B cell (primary cell): Measurements from ENCODE around the gene SAA2. TPM values are rescaled to one million over a fixed set of nuclear protein-coding genes. Genes with fewer than 3 reads are reported as not detected.
A peak's percentile ranks its signal among the peaks of the same experiment; 100 is the strongest.

Experiments
- ATAC-seq: fragments of 200-7000 bp; cut with Tn5 transposase; one replicate; pipeline ENCODE4 v1.10.0; 2021; ENCODE audit warnings: low read depth, mild to moderate bottlenecking, moderate number of reproducible peaks, moderate library complexity
- CTCF ChIA-PET: fragments of 350-600 bp; sonication (Branson Sonifier 250); formaldehyde crosslinking; loops from one replicate; lab custom pipeline; 2021; ENCODE audit warnings: antibody characterized with exemption, inconsistent platforms; lab: Charles Lee
- POLR2A ChIA-PET: fragments of 350-600 bp; sonication (Branson Sonifier 250); formaldehyde crosslinking; loops from one replicate; lab custom pipeline; 2021; ENCODE audit warnings: antibody characterized with exemption; lab: Charles Lee
- DNase-seq: peaks from one replicate; pipeline ENCODE4 v3.0.0; 2013
- H2AFZ ChIP-seq: 2 replicates; pipeline ENCODE4 v1.6.1; 2012; ENCODE audit warnings: mild to moderate bottlenecking, low read depth, low read length; ENCODE audit not compliant: insufficient read depth, poor library complexity, severe bottlenecking
- H3K27ac ChIP-seq, 2 donors: 1 replicate in 1 of 2; 2 replicates in 1 of 2; pipeline ENCODE4 v1.5.1; 2012 to 2013; ENCODE audit warnings: low read length in 2 of 2, mild to moderate bottlenecking in 2 of 2, moderate library complexity in 1 of 2
- H3K27me3 ChIP-seq, 4 experiments: fragments of 200-600 bp in 1 of 4; sonication (generic) in 1 of 4; replicated peaks in 1 of 4; 1 replicate in 2 of 4; 2 replicates in 2 of 4; pipeline versions ENCODE4 v1.6.1 to v1.7.0; 2013 to 2016; ENCODE audit warnings: low read length in 3 of 4, mild to moderate bottlenecking in 2 of 4, mixed read lengths in 1 of 4, moderate library complexity in 1 of 4; ENCODE audit not compliant: insufficient read depth in 4 of 4, control insufficient read depth in 3 of 4; ENCODE audit errors: control extremely low read depth in 1 of 4
- H3K36me3 ChIP-seq, 2 experiments: replicated peaks in 1 of 2; 1 replicate in 1 of 2; 2 replicates in 1 of 2; pipeline versions ENCODE4 v1.6.1 to v1.7.1; 2013; ENCODE audit warnings: low read length in 1 of 2; ENCODE audit not compliant: insufficient read depth in 2 of 2, control insufficient read depth in 1 of 2; ENCODE audit errors: control extremely low read depth in 1 of 2, extremely low read depth in 1 of 2
- H3K4me1 ChIP-seq, 2 donors: fragments of 200-600 bp in 1 of 2; sonication (generic) in 1 of 2; 1 replicate in 1 of 2; 2 replicates in 1 of 2; pipeline versions ENCODE4 v1.5.1 to v1.6.1; 2013 to 2017; ENCODE audit warnings: low read length in 2 of 2; ENCODE audit not compliant: control insufficient read depth in 2 of 2, insufficient read depth in 2 of 2
- H3K4me2 ChIP-seq: replicated peaks from 2 replicates; pipeline ENCODE3; 2012; ENCODE audit warnings: mild to moderate bottlenecking, low read depth, low read length; ENCODE audit not compliant: poor library complexity, severe bottlenecking
- H3K4me3 ChIP-seq, 5 experiments: fragments of 200-600 bp in 1 of 5; sonication (generic) in 1 of 5; 1 replicate in 3 of 5; 2 replicates in 2 of 5; pipeline versions ENCODE4 v1.5.1 to v1.7.0; 2011 to 2016; ENCODE audit warnings: low read length in 4 of 5, mild to moderate bottlenecking in 4 of 5, low read depth in 2 of 5, control low read depth in 1 of 5, moderate library complexity in 1 of 5; ENCODE audit not compliant: insufficient read depth in 1 of 5; ENCODE audit errors: control extremely low read depth in 1 of 5, extremely low read depth in 1 of 5
- H3K79me2 ChIP-seq: fragments of 200-600 bp; sonication (generic); one replicate; pipeline ENCODE4 v1.6.0; 2016; ENCODE audit warnings: low read length; ENCODE audit not compliant: control insufficient read depth, insufficient read depth
- H3K9ac ChIP-seq: fragments of 200-600 bp; sonication (generic); 2 replicates; pipeline ENCODE4 v1.6.1; 2017; ENCODE audit warnings: mild to moderate bottlenecking, low read length, moderate library complexity
- H3K9me3 ChIP-seq, 3 donors: one replicate each; pipeline versions ENCODE4 v1.6.1 to v1.7.1; 2013; ENCODE audit warnings: low read length in 2 of 3; ENCODE audit not compliant: control insufficient read depth in 2 of 3, insufficient read depth in 1 of 3; ENCODE audit errors: control extremely low read depth in 1 of 3
- H4K20me1 ChIP-seq: 2 replicates; pipeline ENCODE4 v1.6.0; 2012; ENCODE audit warnings: mild to moderate bottlenecking, low read length; ENCODE audit not compliant: insufficient read depth, control insufficient read depth, poor library complexity, severe bottlenecking
- H3K27ac Mint-ChIP-seq: one replicate; pipeline ENCODE4 v1.8.0; 2021; ENCODE audit warnings: mixed read lengths
- H3K27me3 Mint-ChIP-seq: one replicate; pipeline ENCODE4 v1.8.0; 2021; ENCODE audit warnings: mixed read lengths
- H3K4me1 Mint-ChIP-seq: one replicate; pipeline ENCODE4 v1.8.0; 2021; ENCODE audit warnings: mixed read lengths
- H3K4me3 Mint-ChIP-seq: one replicate; pipeline ENCODE4 v1.8.0; 2021; ENCODE audit warnings: mixed read lengths
- H3K9me3 Mint-ChIP-seq: one replicate; pipeline ENCODE4 v1.8.0; 2022; ENCODE audit warnings: mixed read lengths; ENCODE audit not compliant: insufficient read depth
- CTCF ChIP-seq: fragments of 200-600 bp; IDR thresholded peaks from one replicate; pipeline ENCODE4 v1.8.0; 2022; ENCODE audit warnings: antibody characterized with exemption, mild to moderate bottlenecking
- EZH2 ChIP-seq: IDR thresholded peaks from 2 replicates; pipeline ENCODE4 v1.6.1; 2012; ENCODE audit warnings: borderline replicate concordance, low read depth, mild to moderate bottlenecking, moderate library complexity, low read length; ENCODE audit not compliant: insufficient read depth, poor library complexity, severe bottlenecking
- WGBS: methylation state at CpG from one replicate; pipeline ENCODE4 v1.1.5; 2013; ENCODE audit warnings: missing lambda C conversion rate; ENCODE audit not compliant: insufficient coverage; 5-methylcytosine and 5-hydroxymethylcytosine counted together
- intact Hi-C: fragments of 100-400 bp; cut with micrococcal nuclease; formaldehyde crosslinking; loops from one replicate; pipeline ENCODE4 v1.10.0; 2022
- polyA plus RNA-seq: library from polyadenylated mRNA; depleted of rRNA; stranded (reverse); fragments of >200 nt; gene quantifications from 2 replicates; pipeline ENCODE4 v1.2.3, GENCODE V29; 2012
- total RNA-seq, 2 donors: library from RNA; stranded (reverse); fragments of 120-200 nt in 1 of 2; gene quantifications; 1 replicate in 1 of 2; 2 replicates in 1 of 2; pipeline versions ENCODE4 v1.2.3 to v1.2.4, GENCODE V29; 2013 to 2022

SAA2 gene
- total and polyA plus RNA-seq, 2 donors (not counting 1 experiment from before 2014, with no cell fraction given), result not detected

DNA sequence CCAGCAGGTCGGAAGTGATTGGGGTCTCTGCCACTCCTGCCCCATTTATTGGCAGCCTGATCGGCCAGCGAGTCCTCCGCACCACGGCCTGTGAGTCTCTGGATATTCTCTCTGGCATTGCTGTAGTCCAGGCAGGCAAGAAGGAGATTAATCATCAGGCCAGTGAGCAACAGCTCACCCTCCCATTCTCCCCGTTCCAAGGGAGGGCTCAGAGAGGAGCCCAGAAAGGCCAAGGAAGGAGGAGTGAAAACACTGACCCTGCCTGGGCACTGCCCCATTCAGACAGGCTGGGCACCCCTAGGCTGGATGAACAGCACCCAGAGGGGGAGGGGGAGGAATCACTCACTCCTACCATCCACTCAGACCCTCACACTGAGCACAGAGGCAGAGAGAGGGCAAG, 3.1 kb downstream of the SAA2 start:
- DNase-seq, result no peak
- peaks cover 4% of the 10 kb centered on the region for H3K27me3 Mint-ChIP-seq
- no peak overlapping the region for H3K4me3 Mint-ChIP-seq
- Histone ChIP-seq H3K27me3 (no peaks in the 10 kb centered on the region), H4K20me1 (no peaks in the 10 kb centered on the region), H3K4me1 (peaks cover 2 to 19% of the 10 kb centered on the region in 2 donors), H3K27ac (no peak overlapping the region), H3K36me3 (no peaks in the 10 kb centered on the region), H2AFZ (peak overlapping the region; percentile 20), H3K9ac (no peak overlapping the region), H3K4me3 (no peak overlapping the region), H3K9me3 (peaks cover 1 to 6% (median 5%) of the 10 kb centered on the region in 3 donors), H3K79me2 (no peaks in the 10 kb centered on the region), H3K4me2 (no peak overlapping the region)
- no peak for TF ChIP-seq EZH2
- no peak for TF ChIP-seq CTCF
- no peak overlapping the region for H3K27ac Mint-ChIP-seq
- 93% methylated on average over 5 of the region's 6 CpGs for WGBS
- CTCF ChIA-PET, result interaction anchor here (2.9 kb wide), 1 partner anchor 486 kb away, joined by 16 read pairs; no protein-coding TSS in a partner anchor
- H3K4me1 Mint-ChIP-seq, result peaks cover 15% of the 10 kb centered on the region
- ATAC-seq, result no peak
- H3K9me3 Mint-ChIP-seq, result peaks cover 2% of the 10 kb centered on the region
- POLR2A ChIA-PET, result no interaction called here
- intact Hi-C loops, result loop anchor here (10.0 kb wide), 1 partner anchor 279 kb away; the partner anchor contains the start of gene TSG101

GRCh38 chr11:18243783-18244362, 4.6 kb downstream of the SAA2 start:
- DNase-seq (peak; percentile 77), ATAC-seq (no peak)
- H3K36me3 ChIP-seq, result no peaks in the 10 kb centered on the region
- no peak overlapping the region for H3K4me3 Mint-ChIP-seq
- H3K4me2 ChIP-seq, result no peak overlapping the region
- H3K9me3 Mint-ChIP-seq, result peaks cover 2% of the 10 kb centered on the region
- peaks cover 1 to 6% (median 5%) of the 10 kb centered on the region in 3 donors for H3K9me3 ChIP-seq
- WGBS, result 0% methylated on average over 1 of the region's 1 CpG
- peak overlapping the region; percentile 12 for H3K27ac Mint-ChIP-seq
- H3K27me3 ChIP-seq, result peaks cover 0 to 7% (median 6%) of the 10 kb centered on the region in 4 experiments
- H3K79me2 ChIP-seq, result no peaks in the 10 kb centered on the region
- H3K27ac ChIP-seq, result no peak overlapping the region
- peaks cover 15% of the 10 kb centered on the region for H3K4me1 Mint-ChIP-seq
- no peak overlapping the region for H3K4me3 ChIP-seq
- ChIA-PET POLR2A (no interaction called here), CTCF (interaction anchor here (0.6 to 2.9 kb wide), 32 partner anchors 9 to 520 kb away, joined by 3 to 16 read pairs (median 4); partner anchors contain the start of genes GTF2H1, HPS5, LDHA and SAAL1)
- H3K27me3 Mint-ChIP-seq, result peaks cover 14% of the 10 kb centered on the region
- H4K20me1 ChIP-seq, result no peaks in the 10 kb centered on the region
- intact Hi-C loops, result loop anchor here (2.0 to 10.0 kb wide), 4 partner anchors 38 to 488 kb away; partner anchors contain the start of gene TSG101
- TF ChIP-seq EZH2 (no peak), CTCF (peak; percentile 90)
- H3K9ac ChIP-seq, result no peak overlapping the region
- peaks cover 2 to 19% of the 10 kb centered on the region in 2 donors for H3K4me1 ChIP-seq
- H2AFZ ChIP-seq, result peak overlapping the region; percentile 32
